GM12878 (cell line): Measurements from ENCODE around the gene S100A16. TPM values are rescaled to one million over a fixed set of nuclear protein-coding genes. Genes with fewer than 3 reads are reported as not detected.
"Not testable (repeated sequence)": the region's sequence is repeated elsewhere in the genome, so short reads cannot be mapped to it uniquely, and the experiment has no call there.

Experiments
- ATAC-seq: fragments of 200-7000 bp; cut with Tn5 transposase; 3 replicates; pipeline ENCODE4 v1.9.1; 2020; ENCODE audit warnings: mild to moderate bottlenecking, moderate library complexity
- BruUV-seq: library from RNA; stranded (reverse); fragments of 400-500 nt; replicated peaks from 2 replicates; lab custom pipeline; 2021; lab: Mats Ljungman, UMichigan
- CTCF ChIA-PET: fragments of 300-600 bp; sonication (Branson Sonifier 250); formaldehyde crosslinking; extraction: SDS; loops from one replicate; lab custom pipeline; 2021; ENCODE audit warnings: inconsistent platforms; lab: Yijun Ruan, JAX
- POLR2A ChIA-PET: fragments of 350-600 bp; formaldehyde crosslinking; extraction: SDS; loops from one replicate; lab custom pipeline; 2021; ENCODE audit warnings: inconsistent platforms; lab: Charles Lee
- RAD21 ChIA-PET: fragments of 300-600 bp; sonication (Branson Sonifier 250); formaldehyde crosslinking; loops from one replicate; lab custom pipeline; 2023; ENCODE audit warnings: antibody characterized with exemption; ENCODE audit not compliant: unreplicated experiment; lab: Charles Lee
- SMC1A ChIA-PET: fragments of 300-600 bp; sonication (Branson Sonifier 250); formaldehyde crosslinking; loops from one replicate; lab custom pipeline; 2023; ENCODE audit not compliant: unreplicated experiment, uncharacterized antibody; lab: Charles Lee
- DNase-seq: peaks from one replicate; pipeline ENCODE4 v3.0.0-alpha.2; 2011; ENCODE audit warnings: low read depth, low spot score
- FAIRE-seq: peaks from 3 replicates; lab custom pipeline; 2011; peaks lifted over from hg19 to GRCh38; lab: Jason Lieb, UNC
- H2AFZ ChIP-seq: 2 replicates; pipeline ENCODE4 v1.6.0; 2011; ENCODE audit warnings: low read depth, low read length, control low read depth; ENCODE audit not compliant: control insufficient read depth
- H3K27ac ChIP-seq: 2 replicates; pipeline ENCODE4 v1.5.1; 2011; ENCODE audit warnings: control low read depth; ENCODE audit not compliant: control insufficient read depth, insufficient read depth
- H3K27me3 ChIP-seq, 2 experiments: replicated peaks in 1 of 2; 2 replicates each; pipeline versions ENCODE4 v1.6.0 to v1.6.1; 2011; ENCODE audit warnings: low read length in 1 of 2; ENCODE audit not compliant: control insufficient read depth in 2 of 2, insufficient read depth in 2 of 2
- H3K36me3 ChIP-seq, 2 experiments: 2 replicates each; pipeline ENCODE4 v1.5.1; 2011; ENCODE audit warnings: low read length in 1 of 2; ENCODE audit not compliant: control insufficient read depth in 2 of 2, insufficient read depth in 2 of 2
- H3K4me1 ChIP-seq: 2 replicates; pipeline ENCODE4 v1.6.1; 2011; ENCODE audit warnings: mild to moderate bottlenecking, low read length, moderate library complexity, mixed read lengths; ENCODE audit not compliant: control insufficient read depth, insufficient read depth
- H3K4me2 ChIP-seq: 2 replicates; pipeline ENCODE4 v1.6.0; 2011; ENCODE audit warnings: control low read depth; ENCODE audit not compliant: control insufficient read depth, insufficient read depth
- H3K4me3 ChIP-seq: fragments of 200-600 bp; sonication (generic); 2 replicates; pipeline ENCODE4 v1.5.1; 2016
- H3K79me2 ChIP-seq: 2 replicates; pipeline ENCODE4 v1.6.0; 2011; ENCODE audit warnings: low read length; ENCODE audit not compliant: control insufficient read depth, insufficient read depth
- H3K9ac ChIP-seq: 2 replicates; pipeline ENCODE4 v1.8.0; 2011; ENCODE audit warnings: low read length, control low read depth, mixed read lengths; ENCODE audit not compliant: control insufficient read depth, insufficient read depth
- H3K9me3 ChIP-seq: replicated peaks from 3 replicates; pipeline ENCODE4 v1.5.1; 2011; ENCODE audit warnings: mild to moderate bottlenecking, low read length; ENCODE audit not compliant: control insufficient read depth, insufficient read depth
- H4K20me1 ChIP-seq: 2 replicates; pipeline ENCODE4 v1.6.0; 2011; ENCODE audit not compliant: control insufficient read depth, insufficient read depth
- CBX5 ChIP-seq: sonication (generic); IDR thresholded peaks from 2 replicates; pipeline ENCODE4 v1.6.1; 2016; ENCODE audit warnings: low read depth, moderate library complexity, mild to moderate bottlenecking, inconsistent platforms
- HSF1 ChIP-seq: fragments of 150-350 bp; IDR thresholded peaks from 2 replicates; pipeline ENCODE4 v1.6.1; 2014; ENCODE audit warnings: mild to moderate bottlenecking, low read depth, low read length
- SREBF1 ChIP-seq: IDR thresholded peaks from 2 replicates; pipeline ENCODE4 v1.6.1; 2012; ENCODE audit warnings: mild to moderate bottlenecking, low read length
- ZBTB40 ChIP-seq: fragments of 450-650 bp; IDR thresholded peaks from 2 replicates; pipeline ENCODE4 v1.6.1; 2016; ENCODE audit warnings: mild to moderate bottlenecking, moderate library complexity, borderline replicate concordance
- WGBS: methylation state at CpG from one replicate; pipeline ENCODE4 v1.1.6; 2016; ENCODE audit warnings: low lambda C conversion rate; ENCODE audit not compliant: insufficient replicate concordance, insufficient coverage; ENCODE audit errors: missing lambda C conversion rate; 5-methylcytosine and 5-hydroxymethylcytosine counted together
- in situ Hi-C: fragments of 300-500 bp; cut with MboI; formaldehyde crosslinking; loops from 9 replicates; pipeline ENCODE4 v1.14.3; 2018; ENCODE audit warnings: mixed read lengths
- intact Hi-C: fragments of 100-400 bp; cut with micrococcal nuclease; formaldehyde crosslinking; loops from one replicate; pipeline ENCODE4 v1.14.2; 2022; ENCODE audit not compliant: unreplicated experiment
- polyA plus RNA-seq, 11 experiments: library from polyadenylated mRNA; depleted of rRNA in 4 of 11; unstranded in 6 of 11; stranded (reverse) in 5 of 11; fragments of >200 nt; fragmentation: Nextera tagmentation in 4 of 11; fragmentation: Illumina TruSeq in 1 of 11; extraction: Ambion mirVana in 4 of 11; extraction: Trizol in 1 of 11; gene quantifications; 1 replicate in 1 of 11; 2 replicates in 10 of 11; pipeline versions ENCODE4 v1.2.1 to v1.2.3, GENCODE V29; 2011 to 2016; ENCODE audit warnings: inconsistent platforms in 2 of 11, missing spikeins in 2 of 11, low read depth in 1 of 11
- total RNA-seq, 4 experiments: library from RNA; depleted of rRNA in 3 of 4; stranded (reverse); fragments of >200 nt in 3 of 4; fragmentation: Illumina TruSeq in 1 of 4; extraction: Trizol in 1 of 4; gene quantifications; 2 replicates each; pipeline versions ENCODE4 v1.2.1 to v1.2.3, GENCODE V29; 2013 to 2021

S100A16 gene
- total and polyA plus RNA-seq, 10 of the 15 experiments (the other 5 are each of a cell fraction or from before 2014, with no cell fraction given), result 0.14 to 0.51 (median 0.25) TPM; not detected in 6

GRCh38 chr1:153577138-153577537 lies 35.8 kb downstream of the S100A16 start (continued):
- TF ChIP-seq ZBTB40 (no peak), CBX5 (no peak), HSF1 (no peak), SREBF1 (no peak)

GRCh38 chr1:153575497-153575896 lies 37.4 kb downstream of the S100A16 start:
- in situ Hi-C loops, BruUV-seq, H3K9me3 ChIP-seq, H3K36me3 ChIP-seq, H3K27me3 ChIP-seq, H3K9ac ChIP-seq, H4K20me1 ChIP-seq, DNase-seq, H3K79me2 ChIP-seq, FAIRE-seq, H3K27ac ChIP-seq, intact Hi-C loops, H3K4me1 ChIP-seq, H3K4me3 ChIP-seq, H2AFZ ChIP-seq, H3K4me2 ChIP-seq, ATAC-seq: not testable (repeated sequence)
- ChIA-PET RAD21 (interaction anchor here (0.6 kb wide), 1 partner anchor 117 kb away, joined by 3 read pairs; no protein-coding TSS in a partner anchor), POLR2A (interaction anchor here (1.0 kb wide), 1 partner anchor 48 kb away, joined by 3 read pairs; no protein-coding TSS in a partner anchor), SMC1A (interaction anchor here (1.0 to 2.3 kb wide), 2 partner anchors 9 to 65 kb away, joined by 3 to 9 read pairs; no protein-coding TSS in a partner anchor), CTCF (interaction anchor here (0.9 to 2.4 kb wide), 5 partner anchors 9 to 411 kb away, joined by 3 to 12 read pairs (median 3); partner anchors contain the start of gene RAB13)
- 81% methylated on average over 10 of the region's 10 CpGs for WGBS

GRCh38 chr1:153575081-153575491 lies 37.9 kb downstream of the S100A16 start:
- ATAC-seq, H3K79me2 ChIP-seq, H3K27me3 ChIP-seq, in situ Hi-C loops, DNase-seq, CTCF ChIA-PET, H3K9me3 ChIP-seq, H3K4me3 ChIP-seq, RAD21 ChIA-PET, BruUV-seq, H3K36me3 ChIP-seq, H2AFZ ChIP-seq, H3K9ac ChIP-seq, H4K20me1 ChIP-seq, H3K4me1 ChIP-seq, POLR2A ChIA-PET, intact Hi-C loops, H3K27ac ChIP-seq, SMC1A ChIA-PET, H3K4me2 ChIP-seq, FAIRE-seq: not testable (repeated sequence)
- WGBS, result 79% methylated on average over 17 of the region's 35 CpGs
